ENCODE results near the gene ZNRF1. TPM values are rescaled to one million over a fixed set of nuclear protein-coding genes. Genes with fewer than 3 reads are reported as not detected.
A peak's percentile ranks its signal among the peaks of the same experiment; 100 is the strongest.

Gene ZNRF1
- total and polyA plus RNA-seq, 10 of the 15 experiments (the other 5 are each of a cell fraction or from before 2014, with no cell fraction given), result 5.8 to 25.9 (median 14.3) TPM

DNA sequence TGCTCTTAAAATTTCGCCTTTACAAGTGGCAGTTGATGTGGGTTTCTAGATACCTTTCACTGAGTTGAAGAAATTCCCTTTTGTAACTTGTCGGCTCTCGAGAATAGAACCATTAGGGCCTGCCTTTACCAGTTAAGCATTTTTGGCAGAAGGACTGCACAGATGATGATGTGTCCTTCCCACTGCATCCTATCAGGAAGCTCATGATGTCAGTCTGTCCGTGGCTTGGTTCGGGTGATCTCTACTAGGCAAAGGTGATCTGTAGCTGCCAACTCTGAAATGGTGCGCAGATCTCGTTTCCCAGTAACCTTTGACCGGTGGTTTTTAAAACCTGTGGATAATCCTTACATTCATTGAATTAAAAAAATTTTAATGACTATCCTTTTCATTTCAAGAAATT lies 49.7 kb downstream of the ZNRF1 start:
- no peak overlapping the region for H3K4me2 ChIP-seq (ENCODE audit: control insufficient read depth, insufficient read depth)
- CTCF ChIA-PET, result no interaction called here
- in situ Hi-C loops (cut with MboI), result loop anchor here (10.0 kb wide), 1 partner anchor 56 kb away; no protein-coding TSS in a partner anchor

More for the DNA sequence above, 49.7 kb downstream of the ZNRF1 start:
- WGBS (ENCODE audit: insufficient coverage, insufficient replicate concordance, low lambda C conversion rate, missing lambda C conversion rate), result 92% methylated on average over 8 of the region's 8 CpGs
- TF ChIP-seq TARDBP (IDR thresholded peaks at IDR 0.05; ENCODE audit: borderline replicate concordance) (no peak), JUND (IDR thresholded peaks at IDR 0.05; ENCODE audit: low read depth, low read length) (no peak), DPF2 (IDR thresholded peaks at IDR 0.05) (no peak), SUZ12 (IDR thresholded peaks at IDR 0.05; ENCODE audit: unreplicated experiment) (no peak), HCFC1 (IDR thresholded peaks at IDR 0.05; ENCODE audit: low read length) (no peak), SREBF1 (IDR thresholded peaks at IDR 0.05; ENCODE audit: low read length) (no peak), ZSCAN29 (IDR thresholded peaks at IDR 0.05) (no peak), MEF2A (IDR thresholded peaks at IDR 0.05; ENCODE audit: insufficient read depth, low read depth, low read length) (no peak), TCF3 (IDR thresholded peaks at IDR 0.05; ENCODE audit: borderline replicate concordance, insufficient read depth, low read depth, low read length) (no peak), EZH2 (IDR thresholded peaks at IDR 0.05; ENCODE audit: borderline replicate concordance, control insufficient read depth, low read depth, low read length) (no peak), SUPT20H (IDR thresholded peaks at IDR 0.05; ENCODE audit: borderline replicate concordance, control insufficient read depth, low read depth, low read length) (no peak), IRF3 (IDR thresholded peaks at IDR 0.05) (no peak), CREM (IDR thresholded peaks at IDR 0.05; ENCODE audit: low read depth) (no peak), ZNF207 (IDR thresholded peaks at IDR 0.05; ENCODE audit: borderline replicate concordance) (no peak), FOXK2 (IDR thresholded peaks at IDR 0.05) (no peak)
- TF ChIP-seq, protein P1, sequence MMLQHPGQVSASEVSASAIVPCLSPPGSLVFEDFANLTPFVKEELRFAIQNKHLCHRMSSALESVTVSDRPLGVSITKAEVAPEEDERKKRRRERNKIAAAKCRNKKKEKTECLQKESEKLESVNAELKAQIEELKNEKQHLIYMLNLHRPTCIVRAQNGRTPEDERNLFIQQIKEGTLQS (IDR thresholded peaks at IDR 0.05; ENCODE audit: borderline replicate concordance, extremely low read depth, low read depth, low read length), result no peak
- TF ChIP-seq, protein P2, sequence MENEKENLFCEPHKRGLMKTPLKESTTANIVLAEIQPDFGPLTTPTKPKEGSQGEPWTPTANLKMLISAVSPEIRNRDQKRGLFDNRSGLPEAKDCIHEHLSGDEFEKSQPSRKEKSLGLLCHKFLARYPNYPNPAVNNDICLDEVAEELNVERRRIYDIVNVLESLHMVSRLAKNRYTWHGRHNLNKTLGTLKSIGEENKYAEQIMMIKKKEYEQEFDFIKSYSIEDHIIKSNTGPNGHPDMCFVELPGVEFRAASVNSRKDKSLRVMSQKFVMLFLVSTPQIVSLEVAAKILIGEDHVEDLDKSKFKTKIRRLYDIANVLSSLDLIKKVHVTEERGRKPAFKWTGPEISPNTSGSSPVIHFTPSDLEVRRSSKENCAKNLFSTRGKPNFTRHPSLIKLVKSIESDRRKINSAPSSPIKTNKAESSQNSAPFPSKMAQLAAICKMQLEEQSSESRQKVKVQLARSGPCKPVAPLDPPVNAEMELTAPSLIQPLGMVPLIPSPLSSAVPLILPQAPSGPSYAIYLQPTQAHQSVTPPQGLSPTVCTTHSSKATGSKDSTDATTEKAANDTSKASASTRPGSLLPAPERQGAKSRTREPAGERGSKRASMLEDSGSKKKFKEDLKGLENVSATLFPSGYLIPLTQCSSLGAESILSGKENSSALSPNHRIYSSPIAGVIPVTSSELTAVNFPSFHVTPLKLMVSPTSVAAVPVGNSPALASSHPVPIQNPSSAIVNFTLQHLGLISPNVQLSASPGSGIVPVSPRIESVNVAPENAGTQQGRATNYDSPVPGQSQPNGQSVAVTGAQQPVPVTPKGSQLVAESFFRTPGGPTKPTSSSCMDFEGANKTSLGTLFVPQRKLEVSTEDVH (IDR thresholded peaks at IDR 0.05; ENCODE audit: low read depth, partially characterized antibody), result no peak
- ChIA-PET SMC1A (ENCODE audit: uncharacterized antibody, unreplicated experiment) (interaction anchor here (0.5 to 0.6 kb wide), 3 partner anchors 30 to 37 kb away, joined by 3 read pairs; no protein-coding TSS in a partner anchor), RAD21 (ENCODE audit: unreplicated experiment) (no interaction called here), POLR2A (interaction anchor here (0.6 to 0.9 kb wide), 2 partner anchors 30 to 374 kb away, joined by 3 read pairs; no protein-coding TSS in a partner anchor)
- Histone ChIP-seq H2AFZ (ENCODE audit: control insufficient read depth, low read depth, low read length) (no peak overlapping the region), H3K9ac (ENCODE audit: control insufficient read depth, insufficient read depth, low read length) (no peak overlapping the region), H3K9me3 (replicated peaks; ENCODE audit: control insufficient read depth, insufficient read depth, low read length) (no peaks in the 10 kb centered on the region; the same call in 2 of the 3 replicates), H4K20me1 (ENCODE audit: control insufficient read depth, insufficient read depth) (no peaks in the 10 kb centered on the region), H3K79me2 (ENCODE audit: control insufficient read depth, insufficient read depth, low read length) (peaks cover 4% of the 10 kb centered on the region), H3K27ac (ENCODE audit: control insufficient read depth, insufficient read depth) (no peak overlapping the region), H3K4me1 (ENCODE audit: control insufficient read depth, insufficient read depth, low read length) (peaks cover 19% of the 10 kb centered on the region), H3K27me3 (replicated peaks in 1 of 2; ENCODE audit: control insufficient read depth in 2 of 2, insufficient read depth in 2 of 2, low read length in 1 of 2) (no peaks in the 10 kb centered on the region), H3K4me3 (no peak overlapping the region), H3K36me3 (ENCODE audit: control insufficient read depth in 2 of 2, insufficient read depth in 2 of 2, low read length in 1 of 2) (no peaks in the 10 kb centered on the region)
- BruUV-seq (replicated peaks), result TSS peak; percentile 48
- intact Hi-C loops (cut with micrococcal nuclease; ENCODE audit: unreplicated experiment), result no loop called here
- ATAC-seq, result no peak
- DNase-seq (ENCODE audit: low read depth, low spot score), result no peak
- no peak for FAIRE-seq

All from GM12878 (cell line).